Hematopoietic multipotent progenitor cell (in vitro differentiated cells): ENCODE measurements around the gene ODF2. TPM values are rescaled to one million over a fixed set of nuclear protein-coding genes. Genes with fewer than 3 reads are reported as not detected.
"Not testable (repeated sequence)": the region's sequence is repeated elsewhere in the genome, so short reads cannot be mapped to it uniquely, and the experiment has no call there.

Source experiments
- DNase-seq, 3 donors: peaks; one replicate each; pipeline ENCODE4 v3.0.0-alpha.2; 2011 to 2015; ENCODE audit warnings: low read depth in 2 of 3, low spot score in 2 of 3
- total RNA-seq: library from RNA; depleted of rRNA; stranded (reverse); fragments of >200 nt; gene quantifications from one replicate; pipeline ENCODE4 v1.2.3, GENCODE V29; 2012

The ODF2 gene
- total RNA-seq, 1 donor, result 29.4 TPM

GRCh38 chr9:128422783-128423150 is 33.0 kb upstream of the ODF2 start:
- no peak for DNase-seq

GRCh38 chr9:128423356-128423755 is 32.5 kb upstream of the ODF2 start:
- not testable (repeated sequence) for DNase-seq

- DNase-seq, result no peak
These were observed 31.5 kb upstream of the ODF2 start for GRCh38 chr9:128424268-128424780.

- no peak for DNase-seq
These were observed 26.9 kb upstream of the ODF2 start for GRCh38 chr9:128428644-128429512.

- DNase-seq, result no peak
These were observed 26.2 kb upstream of the ODF2 start for GRCh38 chr9:128429513-128430086.

GRCh38 chr9:128431207-128431606 is 24.6 kb upstream of the ODF2 start:
- no peak for DNase-seq

GRCh38 chr9:128434340-128434739 is 21.5 kb upstream of the ODF2 start:
- no peak for DNase-seq

- DNase-seq, result no peak
These were observed 20.2 kb upstream of the ODF2 start for GRCh38 chr9:128435611-128436010.

- peak; percentile 65 to 82 (median 80) for DNase-seq
These were observed 17.3 kb upstream of the ODF2 start for GRCh38 chr9:128438343-128439109.

- no peak for DNase-seq
These were observed 16.5 kb upstream of the ODF2 start for GRCh38 chr9:128439273-128439672.

- DNase-seq, result no peak
These were observed 13.7 kb upstream of the ODF2 start for GRCh38 chr9:128442150-128442549.

GRCh38 chr9:128446505-128446904 is 9.3 kb upstream of the ODF2 start:
- DNase-seq, result peak in 1 of 3 donors; percentile 52

GRCh38 chr9:128448746-128449145 is 7.1 kb upstream of the ODF2 start:
- no peak for DNase-seq

GRCh38 chr9:128454991-128455390 is 815 bp upstream of the ODF2 start:
- no peak for DNase-seq

- DNase-seq, result peak; percentile 35 to 62 (median 54)
These were observed 831 bp downstream of the ODF2 start for GRCh38 chr9:128456613-128457061.

- no peak for DNase-seq
These were observed 1.4 kb downstream of the ODF2 start for GRCh38 chr9:128457207-128457606.

GRCh38 chr9:128459011-128459410 is 3.2 kb downstream of the ODF2 start:
- no peak for DNase-seq

GRCh38 chr9:128469070-128469469 is 13.3 kb downstream of the ODF2 start:
- no peak for DNase-seq

GRCh38 chr9:128470560-128470959 is 14.8 kb downstream of the ODF2 start:
- DNase-seq, result peak in 2 of 3 donors; percentile 83 to 93

- no peak for DNase-seq
These were observed 17.3 kb downstream of the ODF2 start for GRCh38 chr9:128473104-128473503.

- no peak for DNase-seq
These were observed 20.1 kb downstream of the ODF2 start for GRCh38 chr9:128475867-128476266.
